Measurements from ENCODE around the gene MAPK13. TPM values are rescaled to one million over a fixed set of nuclear protein-coding genes. Genes with fewer than 3 reads are reported as not detected.

The MAPK13 gene
- total RNA-seq, 1 donor from 2014 or later, result 1.0 TPM

GRCh38 chr6:36186199-36186598, 55.9 kb downstream of the MAPK13 start:
- H3K4me3 Mint-ChIP-seq (ENCODE audit: unreplicated experiment), result no peak overlapping the region

GRCh38 chr6:36187446-36187845, 57.1 kb downstream of the MAPK13 start:
- H3K27me3 Mint-ChIP-seq (ENCODE audit: low read depth), result peaks cover 5% of the 10 kb centered on the region
- no peak for DNase-seq (ENCODE audit: low spot score)
- peaks cover 1% of the 10 kb centered on the region for H3K36me3 Mint-ChIP-seq (ENCODE audit: low read depth)
- no peaks in the 10 kb centered on the region for H3K4me1 Mint-ChIP-seq (ENCODE audit: low read depth)
- H3K27ac Mint-ChIP-seq (ENCODE audit: unreplicated experiment), result no peak overlapping the region
- H3K9me3 Mint-ChIP-seq (ENCODE audit: low read depth), result peaks cover 12% of the 10 kb centered on the region
- no peak for TF ChIP-seq CTCF (IDR thresholded peaks at IDR 0.05)
- H3K4me3 Mint-ChIP-seq (ENCODE audit: unreplicated experiment), result no peak overlapping the region

More at GRCh38 chr6:36186199-36186598, 55.9 kb downstream of the MAPK13 start:
- H3K9me3 Mint-ChIP-seq (ENCODE audit: low read depth), result peaks cover 13% of the 10 kb centered on the region
- no peak overlapping the region for H3K27ac Mint-ChIP-seq (ENCODE audit: unreplicated experiment)
- H3K27me3 Mint-ChIP-seq (ENCODE audit: low read depth), result peaks cover 3% of the 10 kb centered on the region
- H3K4me1 Mint-ChIP-seq (ENCODE audit: low read depth), result no peaks in the 10 kb centered on the region
- H3K36me3 Mint-ChIP-seq (ENCODE audit: low read depth), result peaks cover 1% of the 10 kb centered on the region
- no peak for DNase-seq (ENCODE audit: low spot score)
- TF ChIP-seq CTCF (IDR thresholded peaks at IDR 0.05), result no peak

Other genes starting within 250 kb of the MAPK13 start
- 31.2 to 33.0 TPM (median 32.0 TPM) in 3 replicates for gene SRPK1, start 209.4 kb upstream of the MAPK13 start, total RNA-seq
- gene SLC26A8, start 105.9 kb upstream of the MAPK13 start, total RNA-seq, result 0.15 TPM in 1 of 3 replicates, not detected in the others
- 36.5 to 41.1 TPM (median 36.9 TPM) in 3 replicates for gene MAPK14, start 102.7 kb upstream of the MAPK13 start, total RNA-seq
- gene BRPF3, start 66.2 kb downstream of the MAPK13 start, total RNA-seq, result 25.6 to 28.5 TPM (median 28.2 TPM) in 3 replicates
- not detected in 3 replicates for gene PNPLA1, start 139.5 kb downstream of the MAPK13 start, total RNA-seq
- gene BNIP5, start 206.4 kb downstream of the MAPK13 start, total RNA-seq, result not detected in 3 replicates

Data from chondrocyte (in vitro differentiated cells).